BJ (cell line): ENCODE data around the gene PUSL1. TPM values are rescaled to one million over a fixed set of nuclear protein-coding genes. Genes with fewer than 3 reads are reported as not detected.

ENCODE experiments used
- CTCF ChIA-PET: fragments of 350-600 bp; formaldehyde crosslinking; extraction: SDS; loops from one replicate; lab custom pipeline; 2021; ENCODE audit warnings: antibody characterized with exemption, inconsistent platforms; lab: Yijun Ruan, JAX
- POLR2A ChIA-PET: fragments of 300-600 bp; sonication (Branson Sonifier 250); formaldehyde crosslinking; extraction: SDS; loops from one replicate; lab custom pipeline; 2021; ENCODE audit warnings: antibody characterized with exemption; lab: Charles Lee
- DNase-seq: peaks from one replicate; pipeline ENCODE4 v3.0.0-alpha.2; 2011; ENCODE audit warnings: low read depth
- H3K27me3 ChIP-seq: 2 replicates; pipeline ENCODE4 v1.6.0; 2011; ENCODE audit warnings: low read length; ENCODE audit not compliant: control insufficient read depth, insufficient read depth
- H3K36me3 ChIP-seq: 2 replicates; pipeline ENCODE4 v1.5.1; 2011; ENCODE audit warnings: low read length; ENCODE audit not compliant: control insufficient read depth, insufficient read depth
- H3K4me3 ChIP-seq: 2 replicates; pipeline ENCODE4 v1.5.1; 2011; ENCODE audit warnings: low read depth, mild to moderate bottlenecking, control low read depth, low read length
- CTCF ChIP-seq: IDR thresholded peaks from 2 replicates; pipeline ENCODE4 v1.5.1; 2011; ENCODE audit warnings: low read depth, mild to moderate bottlenecking, control low read depth, inconsistent platforms, low read length, moderate library complexity; ENCODE audit not compliant: insufficient read depth
- polyA plus RNA-seq: library from polyadenylated mRNA; depleted of rRNA; stranded (reverse); fragments of >200 nt; gene quantifications from 2 replicates; pipeline ENCODE4 v1.2.3, GENCODE V29; 2011

PUSL1 gene
- polyA plus RNA-seq, 1 experiment, result 18.2 TPM

GRCh38 chr1:1356166-1356795 lies 47.9 kb downstream of the PUSL1 start:
- CTCF ChIA-PET, result no interaction called here
- POLR2A ChIA-PET, result no interaction called here
- TF ChIP-seq CTCF, result no peak
- Histone ChIP-seq H3K4me3 (peak overlapping the region; percentile 95), H3K36me3 (peaks cover 31% of the 10 kb centered on the region), H3K27me3 (no peaks in the 10 kb centered on the region)
- no peak for DNase-seq

- H3K36me3 ChIP-seq, result peaks cover 29% of the 10 kb centered on the region
- ChIA-PET CTCF (interaction anchor here (1.5 to 2.7 kb wide), 2 partner anchors 8 to 14 kb away, joined by 8 to 31 read pairs; partner anchors contain the start of gene DVL1), POLR2A (no interaction called here)
- H3K27me3 ChIP-seq, result no peaks in the 10 kb centered on the region
- no peak for DNase-seq
- TF ChIP-seq CTCF, result no peak
- peak overlapping the region; percentile 95 for H3K4me3 ChIP-seq
Observed at GRCh38 chr1:1356796-1357401, 48.5 kb downstream of the PUSL1 start.

- no peak for TF ChIP-seq CTCF
- POLR2A ChIA-PET, result interaction anchor here (0.6 kb wide), 1 partner anchor 48 kb away, joined by 3 read pairs; no protein-coding TSS in a partner anchor
Observed at GRCh38 chr1:1357871-1358432, 49.6 kb downstream of the PUSL1 start.

GRCh38 chr1:1358433-1359271 lies 50.3 kb downstream of the PUSL1 start, which contains the start of gene MXRA8:
MXRA8 (minus strand) TSS chr1:1358555; CDS start chr1:1358504, 51 bp downstream.
- TF ChIP-seq CTCF, result no peak
- ChIA-PET CTCF (interaction anchor here (0.6 to 2.7 kb wide), 4 partner anchors 10 to 473 kb away, joined by 3 to 31 read pairs (median 6); partner anchors contain the start of gene DVL1), POLR2A (interaction anchor here (0.6 to 1.0 kb wide), 2 partner anchors 17 to 49 kb away, joined by 3 to 4 read pairs; no protein-coding TSS in a partner anchor)
- DNase-seq, result peak; percentile 73
- Histone ChIP-seq H3K27me3 (no peaks in the 10 kb centered on the region), H3K4me3 (peak within 1 kb of the TSS; percentile 95), H3K36me3 (peaks cover 14% of the 10 kb centered on the region)

More at GRCh38 chr1:1357871-1358432, 49.6 kb downstream of the PUSL1 start:
- DNase-seq, result no peak
- H3K36me3 ChIP-seq, result peaks cover 21% of the 10 kb centered on the region
- no peaks in the 10 kb centered on the region for H3K27me3 ChIP-seq
- CTCF ChIA-PET, result interaction anchor here (1.4 to 2.7 kb wide), 3 partner anchors 9 to 14 kb away, joined by 4 to 31 read pairs (median 8); partner anchors contain the start of gene DVL1
- H3K4me3 ChIP-seq, result peak overlapping the region; percentile 95
